Measurements from ENCODE around the gene GSTM3. TPM values are rescaled to one million over a fixed set of nuclear protein-coding genes. Genes with fewer than 3 reads are reported as not detected.
"Not testable (repeated sequence)": the region's sequence is repeated elsewhere in the genome, so short reads cannot be mapped to it uniquely, and the experiment has no call there.

GSTM3 gene
- total RNA-seq, 2 donors from 2014 or later, result 39.0 to 41.1 TPM

DNA sequence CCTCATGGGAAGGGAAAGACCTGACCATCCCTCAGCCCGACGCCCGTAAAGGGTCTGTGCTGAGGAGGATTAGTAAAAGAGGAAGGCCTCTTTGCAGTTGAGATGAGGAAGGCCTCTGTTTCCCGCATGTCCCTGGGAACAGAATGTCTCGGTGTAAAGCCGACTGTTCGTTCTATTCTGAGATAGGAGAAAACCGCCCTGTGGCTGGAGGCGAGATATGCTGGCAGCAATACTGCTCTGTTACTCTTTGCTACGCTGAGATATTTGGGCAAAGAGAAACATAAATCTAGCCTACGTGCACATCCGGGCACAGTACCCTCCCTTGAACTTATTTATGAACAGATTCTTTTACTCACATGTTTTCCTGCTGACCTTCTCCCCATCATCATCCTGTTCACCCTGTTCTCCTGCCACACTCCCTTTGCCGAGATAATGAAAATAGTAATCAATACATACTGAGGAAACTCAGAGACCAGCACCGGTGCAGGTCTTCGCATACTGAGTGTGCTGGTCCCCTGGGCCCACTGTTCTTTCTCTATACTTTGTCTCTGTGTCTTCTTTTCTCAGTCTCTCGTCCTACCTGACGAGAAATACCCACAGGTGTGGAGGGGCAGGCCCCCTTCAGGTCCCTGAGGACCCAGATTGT is 26.3 kb upstream of the GSTM3 start:
- peak in 1 of 2 donors; percentile 18 for DNase-seq (ENCODE audit: low spot score in 2 of 2)
- not testable (repeated sequence) for ATAC-seq, H3K27ac Mint-ChIP-seq, H3K36me3 Mint-ChIP-seq, H3K9me3 Mint-ChIP-seq

DNA sequence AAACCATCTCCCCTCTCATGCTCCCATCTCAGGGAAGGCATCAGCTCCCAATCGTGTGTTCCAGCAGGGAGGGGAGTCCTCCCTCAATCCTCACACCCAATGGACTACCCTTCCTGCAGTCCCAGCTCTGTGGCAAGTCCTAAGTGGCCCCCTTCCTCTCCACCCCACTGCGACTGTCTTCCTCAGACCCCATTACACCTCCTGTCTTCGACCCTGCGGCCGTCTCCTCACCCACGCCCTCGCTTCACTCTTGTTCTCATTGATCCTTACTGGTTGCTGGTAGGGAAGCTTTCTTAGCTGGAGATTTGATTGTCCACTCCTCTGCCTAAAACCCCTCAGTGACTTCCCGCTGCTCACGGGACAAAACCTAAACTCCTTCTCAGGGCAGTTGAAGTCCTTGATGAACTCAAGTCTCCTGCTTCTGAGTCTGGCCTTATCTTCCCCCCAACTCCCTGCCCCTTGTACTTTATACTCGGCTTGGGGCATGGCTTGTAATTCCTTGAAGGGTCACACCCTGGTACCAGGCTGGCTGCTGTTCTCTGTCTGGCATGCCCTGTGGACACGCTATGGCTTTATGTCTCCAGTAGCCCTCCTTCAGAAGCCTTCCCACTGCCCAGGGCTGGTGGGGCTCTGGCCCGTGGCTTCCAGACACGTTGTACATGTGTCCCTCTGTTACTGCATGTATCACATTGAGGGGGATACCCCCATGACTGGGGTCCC is 25.2 kb upstream of the GSTM3 start:
- Mint-ChIP-seq H3K27ac (no peak overlapping the region), H3K9me3 (no peaks in the 10 kb centered on the region), H3K36me3 (no peaks in the 10 kb centered on the region)
- ATAC-seq (no peak), DNase-seq (ENCODE audit: low spot score in 2 of 2) (peak in 1 of 2 donors; percentile 34)

DNA sequence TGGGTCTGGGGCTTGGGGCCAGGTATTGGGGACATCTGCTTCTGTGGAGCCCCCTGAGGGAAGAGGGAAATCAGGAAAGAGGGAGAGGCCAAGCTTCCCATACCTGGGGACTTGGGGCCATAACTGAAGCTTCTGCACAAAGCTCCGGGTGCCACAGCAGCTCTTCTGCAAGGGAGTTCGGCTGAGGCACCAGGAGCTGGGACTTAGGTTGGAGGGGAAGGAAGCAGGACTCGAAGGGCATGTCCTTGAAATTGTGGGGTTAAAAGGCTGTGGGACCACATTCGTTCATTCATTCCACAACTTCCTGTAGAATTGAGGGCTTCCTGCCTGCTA is 24.6 kb upstream of the GSTM3 start:
- Mint-ChIP-seq H3K27ac (no peak overlapping the region), H3K36me3 (no peaks in the 10 kb centered on the region), H3K9me3 (no peaks in the 10 kb centered on the region)
- no peak for ATAC-seq
- peak in 1 of 2 donors; percentile 41 for DNase-seq (ENCODE audit: low spot score in 2 of 2)

DNA sequence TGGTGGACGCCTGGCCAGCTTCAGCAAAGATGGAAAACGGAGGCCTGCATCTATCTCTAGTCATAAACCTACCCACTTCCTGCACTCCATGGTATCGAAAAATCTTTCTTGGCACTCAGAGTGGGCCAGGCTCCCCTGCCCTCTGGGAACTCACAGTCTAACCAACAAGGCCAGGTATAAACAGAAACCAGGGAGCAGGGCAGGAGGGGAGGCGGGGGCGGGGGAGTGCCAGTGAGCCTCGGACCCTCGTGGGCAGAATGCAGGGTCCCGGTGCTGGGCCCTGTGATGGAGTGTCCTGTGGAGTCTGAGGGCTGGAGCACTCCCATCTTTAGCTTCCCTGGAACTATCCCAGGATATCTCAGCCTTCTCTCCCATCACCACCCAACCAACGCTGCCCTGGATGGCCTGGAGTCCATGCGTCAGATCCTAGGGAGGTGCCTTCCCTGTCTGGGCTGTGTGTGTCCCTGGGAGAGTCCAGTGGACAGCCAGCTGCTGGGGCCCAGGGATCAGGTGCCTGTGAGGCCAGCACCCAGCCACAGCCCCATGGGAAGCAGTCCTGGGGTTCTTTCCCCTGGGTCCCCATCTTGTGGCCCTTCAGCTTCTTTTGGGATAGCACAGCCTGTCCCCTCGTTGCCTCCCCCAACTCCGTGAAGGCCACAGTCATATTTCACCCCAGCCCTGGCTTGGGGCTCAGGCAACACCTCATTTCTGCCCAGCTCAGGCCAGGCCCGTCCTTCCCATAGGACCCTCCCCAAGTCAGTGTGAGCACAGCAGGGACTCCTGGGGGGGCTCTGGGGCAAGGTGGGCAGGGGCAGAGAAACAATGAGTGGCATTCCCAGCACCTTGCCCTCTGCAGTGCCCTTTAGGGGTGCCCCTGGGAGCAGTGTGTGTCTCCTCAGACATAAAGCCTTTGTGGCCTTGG is 24.0 kb upstream of the GSTM3 start:
- DNase-seq (ENCODE audit: low spot score in 2 of 2) (peak in 1 of 2 donors; percentile 45), ATAC-seq (no peak)
- Mint-ChIP-seq H3K9me3 (no peaks in the 10 kb centered on the region), H3K27ac (no peak overlapping the region), H3K36me3 (no peaks in the 10 kb centered on the region)

DNA sequence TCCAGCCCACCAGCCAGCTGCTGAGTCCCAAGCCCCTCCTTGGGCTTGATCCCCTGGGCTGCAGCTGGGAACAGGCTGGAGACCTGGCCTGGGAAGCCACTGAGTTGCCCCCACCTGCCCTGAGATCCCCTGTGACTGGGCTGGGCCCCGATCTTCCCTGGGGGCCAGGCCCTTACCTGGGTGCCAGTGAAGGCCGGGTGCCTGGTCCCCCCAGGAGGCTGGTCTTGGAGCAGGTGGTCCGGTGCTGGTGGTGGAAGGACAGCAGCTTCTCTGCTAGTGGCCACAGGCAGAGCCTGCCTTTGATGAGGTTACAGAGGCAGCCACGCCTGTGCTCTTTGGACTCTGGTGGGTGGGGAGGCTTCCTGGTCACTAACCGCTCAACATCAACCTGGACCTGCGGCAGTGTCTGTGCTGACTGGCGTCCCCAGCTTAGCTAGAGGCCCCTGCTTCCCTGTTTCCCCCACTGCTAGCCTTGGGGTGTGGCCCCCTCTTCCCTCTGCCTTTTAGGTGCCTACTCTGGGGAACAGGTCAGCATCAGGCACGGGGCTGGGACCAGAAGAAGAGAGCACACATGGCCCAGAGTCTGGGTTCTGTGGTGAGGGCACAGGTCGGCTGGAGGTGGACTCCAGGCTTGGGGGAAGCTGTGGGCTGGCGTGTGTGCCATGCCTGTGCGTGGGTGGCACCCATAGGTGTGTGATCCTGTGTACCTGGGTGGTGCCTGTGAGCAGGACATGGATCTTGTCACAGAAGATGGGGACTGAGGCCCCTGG is 23.0 kb upstream of the GSTM3 start, which contains the start of gene EPS8L3:
TSS of gene EPS8L3 (minus strand) at position 278 of the 770 bp plus-strand sequence. CDS start 2,174 bp downstream, outside the sequence.
- ATAC-seq (no peak), DNase-seq (ENCODE audit: low spot score in 2 of 2) (peak in 1 of 2 donors; percentile 38)
- no peaks in the 10 kb centered on the region for H3K36me3 Mint-ChIP-seq
- no peaks in the 10 kb centered on the region for H3K9me3 Mint-ChIP-seq
- H3K27ac Mint-ChIP-seq, result peak within 1 kb of the TSS in 1 of 2 donors; percentile 60

DNA sequence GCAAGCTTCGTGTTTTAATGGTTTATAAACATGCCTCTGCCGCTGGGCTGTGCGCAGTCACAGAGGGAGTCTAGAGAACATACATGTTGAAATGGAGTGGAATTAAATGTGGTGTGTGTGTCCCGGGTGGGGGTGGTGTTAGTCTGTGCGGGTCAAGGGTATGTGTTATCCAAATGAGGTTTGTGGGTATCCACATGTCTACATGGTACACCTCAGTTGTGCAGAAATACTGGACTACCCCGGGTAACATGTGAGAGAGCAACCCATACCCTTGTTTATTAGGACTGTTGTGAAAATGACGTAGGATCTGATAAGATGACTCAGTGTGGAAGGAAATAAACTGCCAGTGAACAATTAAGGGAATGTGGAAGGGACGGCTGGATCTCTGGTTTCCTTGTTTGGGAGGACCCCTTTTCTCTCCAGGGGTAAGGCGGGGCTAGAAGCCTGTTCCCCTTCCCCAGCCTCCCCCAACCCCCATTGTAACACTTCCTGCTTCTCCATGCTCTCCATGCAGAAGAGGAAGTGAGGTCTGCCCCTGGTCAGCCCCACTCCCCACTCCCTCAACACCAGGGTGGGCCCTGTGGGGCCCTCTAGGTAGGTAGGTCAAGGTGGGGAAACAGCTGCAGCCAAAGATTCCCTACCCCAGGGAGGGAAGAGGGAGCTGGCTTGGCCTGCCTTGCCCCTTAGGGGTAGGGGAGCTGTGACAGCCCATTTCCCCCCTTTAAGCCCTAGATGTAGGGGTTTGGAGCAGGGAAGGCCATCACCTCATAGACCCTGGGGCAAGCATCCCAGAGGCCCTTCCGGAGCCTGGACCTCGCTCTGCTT is 22.2 kb upstream of the GSTM3 start:
- Mint-ChIP-seq H3K36me3 (no peaks in the 10 kb centered on the region), H3K27ac (no peak overlapping the region), H3K9me3 (no peaks in the 10 kb centered on the region)
- ATAC-seq (no peak), DNase-seq (ENCODE audit: low spot score in 2 of 2) (peak in 1 of 2 donors; percentile 7)

DNA sequence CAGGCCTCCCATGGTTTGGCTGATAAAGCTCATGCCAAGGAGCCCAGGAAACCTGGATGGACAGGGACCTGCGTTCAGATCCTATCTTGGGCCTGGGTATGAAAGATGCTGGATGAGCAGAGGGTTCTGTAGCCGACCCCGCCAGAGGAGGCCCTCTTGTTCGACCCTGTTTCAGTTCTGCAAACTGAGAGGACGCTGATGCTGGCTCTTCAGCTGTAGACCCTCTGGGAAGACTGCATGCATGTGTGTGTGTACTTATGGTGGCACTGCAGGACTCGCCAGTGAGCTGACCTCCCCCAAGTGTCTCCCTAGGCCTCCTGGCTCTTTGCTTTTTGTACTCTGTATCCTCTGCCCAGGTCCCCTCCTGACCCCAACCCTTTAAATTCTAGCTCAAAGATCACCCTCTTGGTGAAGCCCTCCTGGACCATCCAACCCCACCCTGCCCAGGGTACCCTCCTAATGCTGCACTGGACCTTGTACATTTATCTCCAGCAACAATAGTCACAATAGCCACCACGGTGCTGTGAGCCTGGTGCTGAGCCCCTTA is 21.3 kb upstream of the GSTM3 start:
- ATAC-seq (no peak), DNase-seq (ENCODE audit: low spot score in 2 of 2) (peak in 1 of 2 donors; percentile 38)
- Mint-ChIP-seq H3K36me3 (no peaks in the 10 kb centered on the region), H3K9me3 (no peaks in the 10 kb centered on the region), H3K27ac (no peak overlapping the region)

DNA sequence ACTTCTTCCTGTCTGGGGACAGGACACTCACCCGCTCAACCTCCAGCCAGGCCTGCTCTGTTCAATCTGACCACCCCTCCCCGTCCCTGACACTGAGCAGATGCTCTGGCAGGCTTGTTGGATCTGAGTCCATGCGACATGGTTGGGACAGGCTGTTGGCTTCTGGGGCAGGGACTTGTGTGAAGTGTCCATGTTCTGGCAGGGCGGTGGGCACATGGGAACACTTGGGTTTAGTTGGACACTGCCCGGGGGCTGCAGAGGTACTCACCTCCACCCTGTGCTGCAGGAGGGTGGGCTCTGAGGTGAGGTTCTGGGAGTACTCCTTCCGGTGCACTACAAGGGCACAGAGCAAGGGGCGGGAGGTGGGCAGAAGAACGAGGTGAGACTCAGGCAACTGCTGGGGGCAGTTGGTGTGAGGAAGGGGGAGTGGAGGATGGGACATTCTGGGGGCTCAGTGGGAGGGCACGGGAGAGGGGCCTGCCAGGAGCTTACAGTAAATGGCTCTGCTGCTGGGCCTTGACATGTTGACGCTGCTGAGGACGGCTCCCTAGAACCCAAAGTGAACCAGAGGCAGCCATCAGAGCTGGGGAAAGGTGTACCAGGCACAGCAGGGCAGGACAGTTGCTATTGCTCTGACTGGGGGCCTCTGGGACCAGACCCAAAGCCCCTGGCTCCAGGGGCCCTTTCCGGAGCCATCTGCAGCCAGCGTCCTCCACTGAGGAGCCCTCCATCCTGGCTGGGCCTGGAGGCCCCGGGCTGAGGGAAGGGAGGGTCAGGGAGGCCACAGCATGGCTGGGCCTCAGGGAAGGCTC is 20.6 kb upstream of the GSTM3 start:
- no peaks in the 10 kb centered on the region for H3K36me3 Mint-ChIP-seq
- peak in 1 of 2 donors; percentile 33 for DNase-seq (ENCODE audit: low spot score in 2 of 2)
- no peaks in the 10 kb centered on the region for H3K9me3 Mint-ChIP-seq
- peak overlapping the region in 1 of 2 donors; percentile 42 for H3K27ac Mint-ChIP-seq
- ATAC-seq, result no peak

DNA sequence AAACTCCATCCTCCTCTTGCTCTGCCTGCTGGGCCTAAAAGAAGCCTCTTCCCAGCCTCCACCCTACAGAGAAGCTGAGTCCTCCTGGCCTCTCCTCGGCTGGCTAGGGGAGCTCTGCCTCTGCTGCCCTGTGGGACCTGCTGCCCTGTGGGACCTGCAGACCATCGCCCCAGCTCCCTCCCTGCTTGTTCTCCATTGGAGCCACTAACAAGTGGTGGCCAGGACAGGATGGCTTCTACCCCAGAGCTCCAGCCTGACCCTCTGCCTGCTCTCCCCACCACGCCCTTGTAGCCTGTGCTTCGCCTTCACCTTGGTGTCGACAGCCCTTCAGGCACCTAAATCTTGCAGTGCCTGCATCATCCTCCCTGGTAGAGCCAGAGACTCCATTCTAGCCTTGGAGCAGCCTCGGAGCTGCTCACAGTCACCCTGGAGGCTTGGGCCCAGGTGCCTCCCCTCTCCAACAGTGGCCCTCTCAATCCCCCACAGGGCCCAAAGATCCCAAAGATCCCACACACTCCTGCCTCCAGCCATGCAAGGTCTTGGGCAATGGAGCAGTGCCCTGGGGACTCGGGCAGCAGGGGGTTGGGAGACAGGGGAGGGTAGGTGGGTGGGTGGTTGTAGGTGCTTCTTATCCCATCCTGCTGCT is 19.9 kb upstream of the GSTM3 start:
- Mint-ChIP-seq H3K27ac (peak overlapping the region in 1 of 2 donors; percentile 42), H3K9me3 (no peaks in the 10 kb centered on the region), H3K36me3 (no peaks in the 10 kb centered on the region)
- DNase-seq (ENCODE audit: low spot score in 2 of 2), result peak in 1 of 2 donors; percentile 50
- ATAC-seq, result no peak

DNA sequence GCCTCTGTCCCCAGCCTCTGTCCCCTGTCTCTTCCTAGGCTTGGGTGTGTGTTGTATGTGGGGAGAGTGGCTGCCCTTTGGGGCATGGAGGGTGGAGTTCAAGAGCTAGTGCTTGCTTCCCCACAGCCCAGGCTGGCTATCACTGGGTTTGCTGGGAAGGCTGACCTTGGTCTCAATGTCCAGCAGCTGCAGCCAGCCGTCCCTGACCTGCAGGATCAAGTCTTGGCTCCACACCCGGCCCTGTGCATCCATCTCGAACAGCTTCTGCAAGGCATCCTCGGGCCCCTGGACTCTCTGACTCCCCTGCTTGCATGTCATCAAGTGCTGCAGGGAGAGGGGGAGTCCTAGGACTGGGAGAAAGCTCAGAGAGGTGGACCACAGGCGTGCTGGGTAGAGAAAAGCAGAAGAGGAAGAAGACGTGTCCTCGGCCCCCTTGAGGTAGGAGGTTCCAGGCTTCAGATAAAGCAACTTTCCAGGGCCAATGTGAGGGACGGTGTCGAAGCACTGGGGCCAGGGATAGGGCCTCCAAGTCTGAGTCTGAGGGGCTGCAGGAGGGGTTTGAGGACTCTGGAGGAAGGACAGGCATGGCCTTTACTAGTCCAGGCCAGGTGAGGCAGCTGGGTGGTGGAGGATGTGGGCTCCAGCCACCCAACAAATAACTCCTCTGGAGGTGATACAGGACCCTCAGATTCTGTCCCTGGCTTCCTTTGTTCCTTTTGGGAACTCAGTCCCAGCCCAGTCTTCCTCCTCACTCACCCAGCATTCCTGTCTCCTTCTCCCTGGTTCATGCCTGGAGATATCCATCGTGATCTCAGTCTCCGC is 18.9 kb upstream of the GSTM3 start:
- no peaks in the 10 kb centered on the region for H3K36me3 Mint-ChIP-seq
- no peaks in the 10 kb centered on the region for H3K9me3 Mint-ChIP-seq
- peak overlapping the region in 1 of 2 donors; percentile 30 for H3K27ac Mint-ChIP-seq
- ATAC-seq, result no peak
- peak in 1 of 2 donors; percentile 23 for DNase-seq (ENCODE audit: low spot score in 2 of 2)

DNA sequence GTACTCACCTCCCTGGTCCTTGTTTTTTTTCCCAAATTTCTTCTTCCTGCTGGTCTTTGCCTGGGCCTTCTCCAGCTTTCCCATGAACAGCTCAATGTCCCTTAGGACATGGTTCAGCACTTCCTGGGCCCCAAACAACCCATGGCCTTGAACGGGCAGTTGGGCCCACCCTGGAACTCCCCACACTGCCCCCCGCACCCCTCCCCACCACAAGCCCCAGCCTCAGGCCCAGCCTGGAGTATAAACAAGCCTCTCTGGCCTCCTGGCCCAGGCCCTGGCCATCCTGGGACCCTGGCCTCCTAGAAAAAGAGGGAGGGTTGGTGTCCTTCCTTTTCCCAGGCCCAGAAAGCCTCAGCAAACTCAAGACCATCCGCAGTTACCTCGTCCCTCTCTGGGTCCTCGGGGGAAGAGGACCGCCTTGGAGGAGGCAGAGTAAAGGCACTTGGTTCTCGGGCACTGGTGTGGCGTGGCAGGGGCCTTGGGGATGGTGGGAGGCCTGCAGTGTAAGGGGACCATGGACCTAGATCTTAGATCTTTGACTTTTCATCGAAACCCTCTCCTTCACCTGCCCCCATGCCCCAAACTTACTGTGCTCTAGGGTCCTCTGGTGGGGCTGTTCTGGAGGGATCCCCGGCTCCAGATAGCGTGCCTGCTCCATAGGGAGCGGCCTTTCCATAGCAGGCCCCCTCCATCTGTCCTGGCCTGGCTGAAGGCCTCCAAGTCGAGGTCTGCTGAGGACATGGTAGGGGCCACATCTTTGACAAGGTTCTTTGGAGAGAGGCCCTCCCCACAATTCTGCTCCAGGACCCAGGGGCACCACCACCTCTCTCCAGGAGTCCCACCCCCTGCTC is 17.3 kb upstream of the GSTM3 start:
- H3K27ac Mint-ChIP-seq, result no peak overlapping the region
- ATAC-seq (no peak), DNase-seq (ENCODE audit: low spot score in 2 of 2) (no peak)
- no peaks in the 10 kb centered on the region for H3K9me3 Mint-ChIP-seq
- H3K36me3 Mint-ChIP-seq, result no peaks in the 10 kb centered on the region

DNA sequence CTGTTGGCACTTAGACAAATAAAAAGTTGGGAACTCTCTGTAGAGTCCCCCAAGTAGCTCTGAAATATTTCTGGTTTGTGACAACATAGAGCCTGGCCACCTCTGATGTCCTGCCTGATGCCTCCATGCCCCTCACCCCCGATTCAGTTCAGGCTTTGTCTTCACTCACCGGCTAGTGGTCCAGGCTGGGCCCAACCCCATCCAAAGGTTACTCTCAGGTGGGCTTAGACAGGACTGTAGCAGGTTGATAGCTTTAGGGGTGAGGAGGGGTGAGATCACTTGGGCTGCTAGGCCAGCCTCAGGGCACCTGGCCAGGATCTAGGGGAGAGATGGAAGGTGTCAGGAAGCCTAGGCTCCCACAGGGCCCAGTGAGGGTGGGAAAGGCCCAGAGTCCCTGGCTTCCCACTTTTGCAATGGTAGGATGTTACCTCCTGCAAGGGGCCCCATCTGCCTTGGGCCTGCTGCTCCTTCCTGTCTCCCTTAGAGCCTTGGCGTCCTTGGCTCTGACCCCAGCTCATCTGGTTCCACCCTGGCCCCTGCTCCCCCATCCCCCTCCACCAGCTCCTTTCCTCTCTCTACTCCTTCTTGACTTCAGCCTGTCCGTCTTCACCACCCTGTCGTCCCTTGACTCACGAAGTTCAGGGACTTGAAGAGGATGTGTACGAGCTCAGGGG is 16.1 kb upstream of the GSTM3 start:
- DNase-seq (ENCODE audit: low spot score in 2 of 2), result peak in 1 of 2 donors; percentile 30
- ATAC-seq, result no peak
- H3K36me3 Mint-ChIP-seq, result no peaks in the 10 kb centered on the region
- no peak overlapping the region for H3K27ac Mint-ChIP-seq
- no peaks in the 10 kb centered on the region for H3K9me3 Mint-ChIP-seq

All from activated naive CD4-positive, alpha-beta T cell treated with anti-CD3 and anti-CD28 coated beads, Interleukin-2, amount 50 U/mL, for 72 hours (primary cell).